CD14-positive monocyte (primary cell): ENCODE data around the gene NKX1-1. TPM values are rescaled to one million over a fixed set of nuclear protein-coding genes. Genes with fewer than 3 reads are reported as not detected.

Source experiments
- DNase-seq, 3 donors: peaks; one replicate each; pipeline ENCODE4 v3.0.0-alpha.2; 2011 to 2022
- H2AFZ ChIP-seq: 2 replicates; pipeline ENCODE4 v1.6.0; 2012; ENCODE audit warnings: mild to moderate bottlenecking, low read depth, low read length, inconsistent platforms; ENCODE audit not compliant: insufficient read depth, poor library complexity, severe bottlenecking
- H3K27ac ChIP-seq, 2 donors: 1 replicate in 1 of 2; 2 replicates in 1 of 2; pipeline ENCODE4 v1.5.1; 2012 to 2013; ENCODE audit warnings: low read length in 2 of 2, control low read depth in 1 of 2, inconsistent platforms in 1 of 2, low read depth in 1 of 2, mild to moderate bottlenecking in 1 of 2
- H3K27me3 ChIP-seq, 2 donors: one replicate each; pipeline versions ENCODE4 v1.6.0 to v1.6.1; 2011 to 2013; ENCODE audit warnings: low read length in 2 of 2; ENCODE audit not compliant: control insufficient read depth in 2 of 2, insufficient read depth in 2 of 2
- H3K36me3 ChIP-seq, 2 donors: replicated peaks in 1 of 2; 1 replicate in 1 of 2; 2 replicates in 1 of 2; pipeline versions ENCODE4 v1.5.1 to v1.6.1; 2012 to 2013; ENCODE audit warnings: low read length in 2 of 2, control low read depth in 1 of 2, inconsistent platforms in 1 of 2, mild to moderate bottlenecking in 1 of 2; ENCODE audit not compliant: insufficient read depth in 2 of 2, control insufficient read depth in 1 of 2
- H3K4me1 ChIP-seq, 2 donors: 1 replicate in 1 of 2; 2 replicates in 1 of 2; pipeline versions ENCODE4 v1.5.1 to v1.6.1; 2012 to 2013; ENCODE audit warnings: low read length in 2 of 2, control low read depth in 1 of 2, inconsistent platforms in 1 of 2, mild to moderate bottlenecking in 1 of 2, moderate library complexity in 1 of 2; ENCODE audit not compliant: insufficient read depth in 2 of 2, control insufficient read depth in 1 of 2
- H3K4me2 ChIP-seq: replicated peaks from 2 replicates; pipeline ENCODE3; 2012; ENCODE audit warnings: low read length, moderate library complexity, mild to moderate bottlenecking; ENCODE audit not compliant: poor library complexity, severe bottlenecking; ENCODE audit errors: extremely low read depth
- H3K4me3 ChIP-seq, 3 experiments: fragments of 200-600 bp in 1 of 3; sonication (generic) in 1 of 3; replicated peaks in 1 of 3; 1 replicate in 2 of 3; 2 replicates in 1 of 3; pipeline ENCODE4 v1.5.1; 2011 to 2013; ENCODE audit warnings: low read length in 3 of 3, mild to moderate bottlenecking in 3 of 3, control low read depth in 2 of 3, low read depth in 2 of 3, inconsistent platforms in 1 of 3, moderate library complexity in 1 of 3
- H3K79me2 ChIP-seq: 2 replicates; pipeline ENCODE4 v1.6.0; 2012; ENCODE audit warnings: mild to moderate bottlenecking, control low read depth, inconsistent platforms, low read length, moderate library complexity; ENCODE audit not compliant: insufficient read depth
- H3K9ac ChIP-seq: 2 replicates; pipeline ENCODE4 v1.6.0; 2017; ENCODE audit warnings: low read length, mild to moderate bottlenecking; ENCODE audit not compliant: insufficient read depth, poor library complexity, severe bottlenecking
- H3K9me3 ChIP-seq, 2 donors: replicated peaks in 1 of 2; 1 replicate in 1 of 2; 2 replicates in 1 of 2; pipeline versions ENCODE4 v1.5.1 to v1.6.1; 2012 to 2013; ENCODE audit warnings: low read length in 2 of 2, control low read depth in 1 of 2; ENCODE audit not compliant: control insufficient read depth in 1 of 2, insufficient read depth in 1 of 2
- H4K20me1 ChIP-seq: 2 replicates; pipeline ENCODE4 v1.6.0; 2012; ENCODE audit warnings: mild to moderate bottlenecking, low read length, control low read depth, moderate library complexity; ENCODE audit not compliant: insufficient read depth
- H3K27ac Mint-ChIP-seq, 7 donors: one replicate each; pipeline ENCODE4 v1.8.0; 2020; ENCODE audit warnings: mild to moderate bottlenecking in 7 of 7, mixed read lengths in 7 of 7, moderate library complexity in 6 of 7, inconsistent platforms in 2 of 7
- H3K27me3 Mint-ChIP-seq, 3 donors: one replicate each; pipeline ENCODE4 v1.8.0; 2021 to 2022; ENCODE audit warnings: low read depth in 3 of 3, mild to moderate bottlenecking in 3 of 3, mixed read lengths in 3 of 3, moderate library complexity in 3 of 3, inconsistent platforms in 1 of 3
- H3K36me3 Mint-ChIP-seq, 2 donors: one replicate each; pipeline ENCODE4 v1.8.0; 2020; ENCODE audit warnings: mixed read lengths in 2 of 2, inconsistent platforms in 1 of 2, mild to moderate bottlenecking in 1 of 2
- H3K4me1 Mint-ChIP-seq: one replicate; pipeline ENCODE4 v1.8.0; 2020; ENCODE audit warnings: mild to moderate bottlenecking, mixed read lengths
- H3K4me3 Mint-ChIP-seq, 2 donors: one replicate each; pipeline ENCODE4 v1.8.0; 2020; ENCODE audit warnings: mild to moderate bottlenecking in 2 of 2, mixed read lengths in 2 of 2, moderate library complexity in 1 of 2
- H3K9me3 Mint-ChIP-seq, 7 donors: one replicate each; pipeline ENCODE4 v1.8.0; 2020 to 2022; ENCODE audit warnings: mixed read lengths in 7 of 7, mild to moderate bottlenecking in 6 of 7, moderate library complexity in 6 of 7, inconsistent platforms in 2 of 7
- CTCF ChIP-seq: fragments of 200-600 bp; IDR thresholded peaks from one replicate; pipeline ENCODE4 v1.8.0; 2022; ENCODE audit warnings: antibody characterized with exemption, mild to moderate bottlenecking
- WGBS: methylation state at CpG from one replicate; pipeline ENCODE4 v1.1.5; 2013; ENCODE audit warnings: missing lambda C conversion rate; ENCODE audit not compliant: insufficient coverage; 5-methylcytosine and 5-hydroxymethylcytosine counted together
- intact Hi-C, 2 donors: fragments of 100-400 bp; cut with micrococcal nuclease; formaldehyde crosslinking; loops; one replicate each; pipeline versions ENCODE4 v1.15.0 to v1.15.1; 2023
- polyA plus RNA-seq, 3 donors: library from polyadenylated mRNA; depleted of rRNA in 1 of 3; unstranded in 2 of 3; stranded (reverse) in 1 of 3; fragments of 300-500 nt in 2 of 3; fragments of >200 nt in 1 of 3; fragmentation: Illumina TruSeq in 2 of 3; gene quantifications; 1 replicate in 2 of 3; 2 replicates in 1 of 3; pipeline ENCODE4 v1.2.3, GENCODE V29; 2012 to 2021

NKX1-1 gene
- polyA plus RNA-seq, 3 donors: not detected

DNA sequence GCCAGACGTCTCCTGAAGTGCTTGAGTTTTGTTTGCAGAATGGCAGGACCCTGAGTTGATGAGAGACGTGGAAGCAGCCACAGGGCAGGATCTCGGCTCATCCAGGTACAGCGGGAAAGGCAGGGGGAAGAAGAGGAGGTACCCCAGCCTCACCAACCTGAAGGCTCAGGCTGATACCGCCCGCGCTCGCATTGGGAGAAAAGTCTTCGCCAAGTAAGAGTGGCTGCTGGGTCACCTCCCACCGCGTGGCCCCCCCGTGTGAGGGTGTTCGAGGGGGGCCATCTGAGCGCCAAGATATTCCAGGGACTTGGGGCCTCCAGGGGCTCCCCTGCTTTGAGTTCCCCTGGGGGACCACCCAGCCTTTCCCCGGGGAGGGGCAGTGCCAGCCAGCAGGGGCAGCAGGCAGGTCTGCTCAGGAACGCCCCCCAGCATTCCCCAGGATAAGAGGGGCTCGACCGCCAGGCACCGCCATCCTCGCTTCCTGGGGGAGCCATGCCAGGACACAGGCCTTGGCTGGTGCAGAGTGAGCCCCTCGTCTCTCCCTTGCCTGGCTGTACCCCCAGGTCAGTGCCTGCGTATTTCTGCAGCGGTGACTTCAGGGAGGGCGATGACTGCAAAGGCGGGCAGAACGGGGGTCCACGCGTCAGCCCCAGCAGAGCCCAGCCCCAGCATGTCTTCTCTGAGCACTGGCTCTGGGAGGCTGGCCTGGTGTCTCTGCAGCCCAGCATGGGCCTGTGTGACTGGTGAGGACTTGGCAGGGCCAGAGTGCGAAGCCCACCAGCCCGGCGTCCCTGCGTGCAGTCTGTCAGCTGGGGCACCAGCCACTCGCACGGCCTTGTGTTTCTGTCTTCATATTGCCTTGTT, 22.3 kb downstream of the NKX1-1 start:
- H3K27ac Mint-ChIP-seq: peak overlapping the region in 1 of 7 donors; percentile 5
- intact Hi-C loops: no loop called here
- no peak overlapping the region for H2AFZ ChIP-seq

More for the DNA sequence above, 22.3 kb downstream of the NKX1-1 start:
- Histone ChIP-seq H3K9ac (no peak overlapping the region), H3K9me3 (peaks cover 7 to 8% of the 10 kb centered on the region in 2 donors), H3K36me3 (peaks cover 14 to 43% of the 10 kb centered on the region in 2 donors), H4K20me1 (no peaks in the 10 kb centered on the region), H3K79me2 (no peaks in the 10 kb centered on the region), H3K4me3 (no peak overlapping the region), H3K27me3 (no peaks in the 10 kb centered on the region), H3K27ac (no peak overlapping the region), H3K4me1 (no peaks in the 10 kb centered on the region), H3K4me2 (no peak overlapping the region)
- Mint-ChIP-seq H3K9me3 (peaks cover 9 to 21% (median 17%) of the 10 kb centered on the region in 7 donors), H3K27me3 (peaks cover 0 to 3% (median 0%) of the 10 kb centered on the region in 3 donors), H3K36me3 (peaks cover 34 to 62% of the 10 kb centered on the region in 2 donors), H3K4me1 (no peaks in the 10 kb centered on the region), H3K4me3 (no peak overlapping the region)
- no peak for DNase-seq
- TF ChIP-seq CTCF: no peak
- 97% methylated on average over 34 of the region's 34 CpGs for WGBS
